ENCODE measurements around the gene PHACTR1. TPM values are rescaled to one million over a fixed set of nuclear protein-coding genes. Genes with fewer than 3 reads are reported as not detected.

The PHACTR1 gene
- total RNA-seq, 1 donor = 0.43 TPM

- no peak for DNase-seq (ENCODE audit: low read depth)
- no peak for TF ChIP-seq CTCF (IDR thresholded peaks at IDR 0.05; ENCODE audit: insufficient read depth, low read depth, low read length)
- no peak overlapping the region for H3K4me3 ChIP-seq (ENCODE audit: low read depth, low read length)
These were observed 200.0 kb downstream of the PHACTR1 start for GRCh38 chr6:12916420-12917136.

GRCh38 chr6:12921467-12921866 lies 204.9 kb downstream of the PHACTR1 start:
- no peak for DNase-seq (ENCODE audit: low read depth)
- no peak for TF ChIP-seq CTCF (IDR thresholded peaks at IDR 0.05; ENCODE audit: insufficient read depth, low read depth, low read length)
- H3K4me3 ChIP-seq (ENCODE audit: low read depth, low read length) = no peak overlapping the region

- H3K4me3 ChIP-seq (ENCODE audit: low read depth, low read length) = no peak overlapping the region
- no peak for TF ChIP-seq CTCF (IDR thresholded peaks at IDR 0.05; ENCODE audit: insufficient read depth, low read depth, low read length)
- no peak for DNase-seq (ENCODE audit: low read depth)
These were observed 207.2 kb downstream of the PHACTR1 start for GRCh38 chr6:12923644-12924235.

DNA sequence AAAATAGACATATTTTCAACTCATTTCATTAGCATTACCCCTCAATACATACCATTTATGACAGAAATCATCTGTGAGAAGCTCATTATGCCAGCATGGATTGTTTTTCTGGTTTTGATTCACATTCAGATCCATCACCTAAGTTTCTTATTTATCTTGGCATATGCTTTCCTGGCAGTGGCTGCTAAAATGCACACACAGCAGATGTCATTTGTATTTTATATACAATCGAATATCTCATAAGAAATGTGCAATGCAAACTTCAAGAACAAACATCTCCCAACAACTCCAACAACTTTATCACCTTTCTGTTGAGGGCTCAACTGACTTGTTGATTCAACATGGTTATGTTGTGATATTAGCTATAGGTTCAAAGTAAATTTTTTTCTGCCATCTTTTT lies 208.3 kb downstream of the PHACTR1 start:
- no peak overlapping the region for H3K4me3 ChIP-seq (ENCODE audit: low read depth, low read length)
- no peak for TF ChIP-seq CTCF (IDR thresholded peaks at IDR 0.05; ENCODE audit: insufficient read depth, low read depth, low read length)
- no peak for DNase-seq (ENCODE audit: low read depth)

GRCh38 chr6:12927746-12928145 lies 211.2 kb downstream of the PHACTR1 start:
- H3K4me3 ChIP-seq (ENCODE audit: low read depth, low read length) = no peak overlapping the region
- DNase-seq (ENCODE audit: low read depth) = no peak
- no peak for TF ChIP-seq CTCF (IDR thresholded peaks at IDR 0.05; ENCODE audit: insufficient read depth, low read depth, low read length)

DNA sequence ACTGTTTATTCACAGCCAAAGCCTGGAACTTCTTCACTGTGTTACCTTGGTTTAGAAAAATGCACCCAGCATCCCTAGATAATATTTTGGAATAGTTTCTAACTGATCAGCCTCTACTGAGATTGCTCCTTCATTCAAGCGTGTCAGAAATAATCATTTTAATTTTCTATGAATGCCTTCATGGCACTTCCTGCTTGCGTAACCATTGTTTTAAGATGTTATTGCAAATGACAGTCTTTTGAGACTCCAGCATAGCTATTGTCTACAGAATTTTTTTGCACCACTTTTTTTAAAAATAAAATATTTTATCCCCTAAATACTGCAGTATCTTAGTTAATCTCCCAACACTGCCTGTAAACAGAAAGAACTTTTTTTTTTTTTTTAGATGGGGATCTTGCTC lies 213.1 kb downstream of the PHACTR1 start:
- H3K4me3 ChIP-seq (ENCODE audit: low read depth, low read length) = no peak overlapping the region
- no peak for DNase-seq (ENCODE audit: low read depth)
- TF ChIP-seq CTCF (IDR thresholded peaks at IDR 0.05; ENCODE audit: insufficient read depth, low read depth, low read length) = no peak
